Measurements from ENCODE around the gene SLC16A13. TPM values are rescaled to one million over a fixed set of nuclear protein-coding genes. Genes with fewer than 3 reads are reported as not detected.

SLC16A13 gene
- total RNA-seq, 1 experiment from 2014 or later, result 40.6 TPM

DNA sequence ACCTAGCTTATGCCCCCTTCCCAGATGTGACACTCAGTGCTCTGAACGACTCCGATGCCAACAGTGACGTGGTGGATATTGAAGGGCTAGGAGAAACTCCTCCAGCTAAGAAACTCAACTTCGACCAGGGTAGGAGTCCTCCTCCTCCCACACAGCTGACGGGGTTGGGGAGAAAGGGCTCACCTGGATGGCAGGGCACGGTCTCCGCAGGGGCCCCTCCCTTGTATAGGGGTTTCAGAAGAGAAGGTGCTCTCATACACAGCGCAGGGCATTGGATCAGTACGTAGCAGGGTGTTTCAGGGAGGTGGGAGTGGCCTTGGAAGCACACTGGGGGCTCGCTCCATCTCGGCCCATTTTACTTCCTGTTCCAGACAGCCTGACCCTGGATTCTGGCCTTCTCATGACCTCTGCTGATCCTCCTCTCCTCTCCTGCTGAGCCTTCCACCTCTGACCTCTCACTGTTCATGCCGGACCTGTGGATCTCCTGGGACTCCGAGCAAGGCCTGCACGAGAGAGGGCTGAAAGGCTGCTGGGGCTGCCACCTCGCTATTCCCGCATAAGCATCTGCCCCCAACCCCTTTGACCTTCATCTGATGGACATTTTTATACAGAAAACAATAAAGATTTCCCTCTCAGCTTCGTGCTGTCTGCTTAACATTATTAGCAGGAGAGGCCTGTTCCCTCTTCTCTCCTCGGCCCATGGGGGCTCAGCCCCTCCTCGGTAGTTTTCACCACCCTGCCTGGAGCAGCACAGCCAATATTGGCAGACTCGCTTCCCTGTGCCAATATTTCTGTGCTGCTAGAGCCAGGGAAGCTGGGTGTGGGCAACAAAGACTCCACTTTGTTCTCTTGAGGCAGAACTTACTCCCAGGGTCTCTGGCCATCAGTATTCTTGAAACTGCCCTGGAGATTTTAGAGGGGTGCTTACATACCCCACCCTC lies 18.7 kb upstream of the SLC16A13 start:
- POLR2A ChIA-PET (ENCODE audit: unreplicated experiment), result no interaction called here
- no peak overlapping the region for H3K4me2 ChIP-seq
- BruUV-seq (replicated peaks), result no TSS peak

DNA sequence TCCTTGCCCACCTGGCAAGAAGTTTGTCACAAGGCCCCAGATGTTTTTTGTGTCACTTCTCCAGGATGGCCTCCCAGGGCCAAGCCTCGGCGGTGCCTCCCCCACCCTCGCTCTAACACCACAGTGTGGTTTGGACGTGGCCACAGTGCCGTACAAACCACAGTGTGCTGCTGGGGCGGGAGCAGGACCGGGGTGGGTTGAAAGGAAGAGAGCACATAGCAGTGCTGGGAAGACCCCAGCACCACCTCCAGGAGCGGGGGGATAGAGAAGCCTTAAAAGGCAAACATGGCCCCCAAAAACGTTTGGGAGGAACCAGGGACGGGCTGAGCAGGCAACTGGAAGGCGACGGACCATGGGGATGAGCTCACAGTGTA lies 18.0 kb upstream of the SLC16A13 start:
- no peak overlapping the region for H2AFZ ChIP-seq
- H3F3A ChIP-seq (ENCODE audit: insufficient read depth, low read depth), result peaks cover 46% of the 10 kb centered on the region
- BruUV-seq (replicated peaks), result no TSS peak
- H3K9me3 ChIP-seq (ENCODE audit: insufficient read depth, low read depth), result no peaks in the 10 kb centered on the region
- no peaks in the 10 kb centered on the region for H3K36me3 ChIP-seq (ENCODE audit: low read depth)
- no peaks in the 10 kb centered on the region for H3K27me3 ChIP-seq (ENCODE audit: insufficient read depth, low read depth)
- CTCF ChIA-PET, result no interaction called here
- H3K4me1 ChIP-seq (replicated peaks; ENCODE audit: insufficient read depth), result peaks cover 10% of the 10 kb centered on the region; the same call in 1 of the 2 replicates
- POLR2A ChIA-PET (ENCODE audit: unreplicated experiment), result no interaction called here
- intact Hi-C loops (cut with micrococcal nuclease; ENCODE audit: unreplicated experiment), result no loop called here
- H3K4me3 ChIP-seq, result no peak overlapping the region
- H3K79me2 ChIP-seq (ENCODE audit: low read depth), result peaks cover 14% of the 10 kb centered on the region
- no peak for DNase-seq
- no peaks in the 10 kb centered on the region for H4K20me1 ChIP-seq (ENCODE audit: insufficient read depth)
- TF ChIP-seq, protein P1, sequence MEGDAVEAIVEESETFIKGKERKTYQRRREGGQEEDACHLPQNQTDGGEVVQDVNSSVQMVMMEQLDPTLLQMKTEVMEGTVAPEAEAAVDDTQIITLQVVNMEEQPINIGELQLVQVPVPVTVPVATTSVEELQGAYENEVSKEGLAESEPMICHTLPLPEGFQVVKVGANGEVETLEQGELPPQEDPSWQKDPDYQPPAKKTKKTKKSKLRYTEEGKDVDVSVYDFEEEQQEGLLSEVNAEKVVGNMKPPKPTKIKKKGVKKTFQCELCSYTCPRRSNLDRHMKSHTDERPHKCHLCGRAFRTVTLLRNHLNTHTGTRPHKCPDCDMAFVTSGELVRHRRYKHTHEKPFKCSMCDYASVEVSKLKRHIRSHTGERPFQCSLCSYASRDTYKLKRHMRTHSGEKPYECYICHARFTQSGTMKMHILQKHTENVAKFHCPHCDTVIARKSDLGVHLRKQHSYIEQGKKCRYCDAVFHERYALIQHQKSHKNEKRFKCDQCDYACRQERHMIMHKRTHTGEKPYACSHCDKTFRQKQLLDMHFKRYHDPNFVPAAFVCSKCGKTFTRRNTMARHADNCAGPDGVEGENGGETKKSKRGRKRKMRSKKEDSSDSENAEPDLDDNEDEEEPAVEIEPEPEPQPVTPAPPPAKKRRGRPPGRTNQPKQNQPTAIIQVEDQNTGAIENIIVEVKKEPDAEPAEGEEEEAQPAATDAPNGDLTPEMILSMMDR (conservative IDR thresholded peaks at IDR 0.05), result no peak
- no peak for TF ChIP-seq EZH2 (IDR thresholded peaks at IDR 0.05; ENCODE audit: low read depth)
- H3K27ac ChIP-seq, result no peak overlapping the region
- no peak overlapping the region for H3K4me2 ChIP-seq
- H3K9me2 ChIP-seq (ENCODE audit: insufficient read depth), result no peaks in the 10 kb centered on the region

More for the DNA sequence above, 18.7 kb upstream of the SLC16A13 start:
- DNase-seq, result no peak
- H3K9me3 ChIP-seq (ENCODE audit: insufficient read depth, low read depth), result no peaks in the 10 kb centered on the region
- intact Hi-C loops (cut with micrococcal nuclease; ENCODE audit: unreplicated experiment), result no loop called here
- H4K20me1 ChIP-seq (ENCODE audit: insufficient read depth), result no peaks in the 10 kb centered on the region
- CTCF ChIA-PET, result no interaction called here
- no peaks in the 10 kb centered on the region for H3K36me3 ChIP-seq (ENCODE audit: low read depth)
- no peak overlapping the region for H3K27ac ChIP-seq
- no peak overlapping the region for H2AFZ ChIP-seq
- H3K27me3 ChIP-seq (ENCODE audit: insufficient read depth, low read depth), result no peaks in the 10 kb centered on the region
- H3K4me1 ChIP-seq (replicated peaks; ENCODE audit: insufficient read depth), result peaks cover 10% of the 10 kb centered on the region; the same call in 1 of the 2 replicates
- peaks cover 48% of the 10 kb centered on the region for H3F3A ChIP-seq (ENCODE audit: insufficient read depth, low read depth)
- H3K9me2 ChIP-seq (ENCODE audit: insufficient read depth), result no peaks in the 10 kb centered on the region
- H3K79me2 ChIP-seq (ENCODE audit: low read depth), result peaks cover 19% of the 10 kb centered on the region
- TF ChIP-seq EZH2 (IDR thresholded peaks at IDR 0.05; ENCODE audit: low read depth), result no peak
- TF ChIP-seq, protein P1 (conservative IDR thresholded peaks at IDR 0.05), result no peak
- no peak overlapping the region for H3K4me3 ChIP-seq

DNA sequence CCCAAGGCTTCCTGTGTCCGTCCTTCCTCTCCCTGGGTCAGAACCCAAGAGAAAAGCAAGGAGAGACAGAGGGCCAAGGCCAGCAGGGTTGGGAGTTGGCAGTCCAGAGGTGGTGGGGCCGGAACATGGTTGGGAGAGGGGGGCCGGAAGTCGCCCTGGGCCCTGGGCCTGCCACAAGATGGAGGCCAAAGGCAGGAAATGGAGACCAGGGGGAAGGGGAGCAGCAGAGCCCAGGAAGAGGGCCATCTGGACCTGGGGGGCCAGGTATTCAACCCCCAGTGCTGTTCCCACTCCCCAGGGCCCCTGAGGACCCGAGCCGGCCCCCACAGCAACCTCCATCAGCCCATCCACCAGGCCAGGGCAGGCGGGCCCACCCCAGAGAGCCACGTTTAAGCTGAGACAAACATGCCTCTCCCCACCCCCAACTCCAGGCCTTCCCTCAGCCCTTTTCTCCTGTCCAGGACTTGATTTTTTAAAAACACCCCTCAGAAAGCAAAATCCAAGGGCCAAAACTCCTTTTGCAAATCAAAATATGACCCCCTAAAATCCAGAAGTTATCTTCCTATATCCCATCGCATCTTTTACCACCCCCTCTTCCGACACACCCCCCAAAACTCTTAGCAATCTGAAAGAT lies 17.4 kb upstream of the SLC16A13 start:
- Histone ChIP-seq H3K4me2 (no peak overlapping the region), H3F3A (ENCODE audit: insufficient read depth, low read depth) (peaks cover 42% of the 10 kb centered on the region), H2AFZ (no peak overlapping the region), H4K20me1 (ENCODE audit: insufficient read depth) (no peaks in the 10 kb centered on the region), H3K79me2 (ENCODE audit: low read depth) (peaks cover 8% of the 10 kb centered on the region), H3K9me3 (ENCODE audit: insufficient read depth, low read depth) (no peaks in the 10 kb centered on the region), H3K27ac (no peak overlapping the region), H3K9me2 (ENCODE audit: insufficient read depth) (no peaks in the 10 kb centered on the region), H3K4me3 (no peak overlapping the region), H3K4me1 (replicated peaks; ENCODE audit: insufficient read depth) (peaks cover 10% of the 10 kb centered on the region; the same call in 1 of the 2 replicates), H3K27me3 (ENCODE audit: insufficient read depth, low read depth) (no peaks in the 10 kb centered on the region), H3K36me3 (ENCODE audit: low read depth) (no peaks in the 10 kb centered on the region)
- CTCF ChIA-PET, result no interaction called here
- intact Hi-C loops (cut with micrococcal nuclease; ENCODE audit: unreplicated experiment), result no loop called here
- TF ChIP-seq, protein P1 (conservative IDR thresholded peaks at IDR 0.05), result no peak
- TF ChIP-seq EZH2 (IDR thresholded peaks at IDR 0.05; ENCODE audit: low read depth), result no peak
- DNase-seq, result no peak
- POLR2A ChIA-PET (ENCODE audit: unreplicated experiment), result no interaction called here
- no TSS peak for BruUV-seq (replicated peaks)

All from PC-9 (cell line).